Immature natural killer cell (primary cell): ENCODE results near the gene CAPZA1. TPM values are rescaled to one million over a fixed set of nuclear protein-coding genes. Genes with fewer than 3 reads are reported as not detected.

Source experiments
- DNase-seq, 3 donors: peaks; one replicate each; pipeline ENCODE4 v3.0.0; 2022; ENCODE audit warnings: mixed read lengths in 1 of 3
- H3K27ac Mint-ChIP-seq, 6 donors: one replicate each; pipeline ENCODE4 v1.8.0; 2020; ENCODE audit warnings: mixed read lengths in 6 of 6, mild to moderate bottlenecking in 5 of 6, inconsistent platforms in 4 of 6, moderate library complexity in 3 of 6
- H3K27me3 Mint-ChIP-seq, 3 donors: one replicate each; pipeline ENCODE4 v1.8.0; 2020 to 2021; ENCODE audit warnings: low read depth in 3 of 3, mild to moderate bottlenecking in 3 of 3, mixed read lengths in 3 of 3, moderate library complexity in 3 of 3, inconsistent platforms in 1 of 3
- H3K36me3 Mint-ChIP-seq, 3 donors: one replicate each; pipeline ENCODE4 v1.8.0; 2020; ENCODE audit warnings: mixed read lengths in 3 of 3, inconsistent platforms in 2 of 3, mild to moderate bottlenecking in 2 of 3
- H3K4me1 Mint-ChIP-seq, 2 donors: one replicate each; pipeline ENCODE4 v1.8.0; 2020; ENCODE audit warnings: inconsistent platforms in 2 of 2, mild to moderate bottlenecking in 2 of 2, mixed read lengths in 2 of 2, moderate library complexity in 1 of 2
- H3K4me3 Mint-ChIP-seq, 5 donors: one replicate each; pipeline ENCODE4 v1.8.0; 2020; ENCODE audit warnings: mild to moderate bottlenecking in 5 of 5, mixed read lengths in 5 of 5, inconsistent platforms in 3 of 5, moderate library complexity in 3 of 5
- H3K9me3 Mint-ChIP-seq, 6 donors: one replicate each; pipeline ENCODE4 v1.8.0; 2020; ENCODE audit warnings: mild to moderate bottlenecking in 6 of 6, mixed read lengths in 6 of 6, inconsistent platforms in 4 of 6, moderate library complexity in 3 of 6
- polyA plus RNA-seq, 3 donors: library from polyadenylated mRNA; unstranded; fragments of 300-500 nt; fragmentation: Illumina TruSeq; gene quantifications; one replicate each; pipeline ENCODE4 v1.2.3, GENCODE V29; 2021

Gene CAPZA1
- polyA plus RNA-seq, 3 donors from 2014 or later, result 199 to 264 (median 207) TPM

- Mint-ChIP-seq H3K27me3 (no peaks in the 10 kb centered on the region), H3K27ac (no peak overlapping the region), H3K9me3 (no peaks in the 10 kb centered on the region), H3K4me3 (no peak overlapping the region), H3K4me1 (peaks cover 22 to 30% of the 10 kb centered on the region in 2 donors), H3K36me3 (peaks cover 18 to 47% (median 31%) of the 10 kb centered on the region in 3 donors)
- no peak for DNase-seq
These were observed 73.0 kb downstream of the CAPZA1 start for GRCh38 chr1:112692681-112693080.

GRCh38 chr1:112693821-112694220, 74.2 kb downstream of the CAPZA1 start:
- Mint-ChIP-seq H3K36me3 (peaks cover 18 to 43% (median 23%) of the 10 kb centered on the region in 3 donors), H3K27me3 (no peaks in the 10 kb centered on the region), H3K4me1 (peaks cover 26 to 28% of the 10 kb centered on the region in 2 donors), H3K9me3 (no peaks in the 10 kb centered on the region), H3K4me3 (no peak overlapping the region), H3K27ac (no peak overlapping the region)
- DNase-seq, result no peak

- H3K27ac Mint-ChIP-seq, result no peak overlapping the region
- H3K4me1 Mint-ChIP-seq, result peaks cover 30 to 34% of the 10 kb centered on the region in 2 donors
- H3K27me3 Mint-ChIP-seq, result no peaks in the 10 kb centered on the region
- H3K9me3 Mint-ChIP-seq, result no peaks in the 10 kb centered on the region
- H3K4me3 Mint-ChIP-seq, result no peak overlapping the region
- H3K36me3 Mint-ChIP-seq, result peaks cover 18 to 46% (median 22%) of the 10 kb centered on the region in 3 donors
- no peak for DNase-seq
These were observed 74.8 kb downstream of the CAPZA1 start for GRCh38 chr1:112694363-112694929.

GRCh38 chr1:112695276-112695675, 75.6 kb downstream of the CAPZA1 start:
- Mint-ChIP-seq H3K9me3 (no peaks in the 10 kb centered on the region), H3K4me1 (peaks cover 38 to 42% of the 10 kb centered on the region in 2 donors), H3K36me3 (peaks cover 18 to 45% (median 18%) of the 10 kb centered on the region in 3 donors), H3K27me3 (peaks cover 0 to 2% (median 0%) of the 10 kb centered on the region in 3 donors), H3K4me3 (no peak overlapping the region), H3K27ac (peak overlapping the region in 1 of 6 donors; percentile 53)
- DNase-seq, result no peak

- Mint-ChIP-seq H3K27ac (peak overlapping the region; percentile 36 to 82 (median 81)), H3K9me3 (no peaks in the 10 kb centered on the region), H3K4me3 (peak overlapping the region in 4 of 5 donors; percentile 15 to 62 (median 56)), H3K4me1 (peaks cover 53 to 57% of the 10 kb centered on the region in 2 donors), H3K27me3 (peaks cover 0 to 2% (median 2%) of the 10 kb centered on the region in 3 donors), H3K36me3 (peaks cover 12 to 43% (median 12%) of the 10 kb centered on the region in 3 donors)
- peak in 1 of 3 donors; percentile 23 for DNase-seq
These were observed 77.1 kb downstream of the CAPZA1 start for GRCh38 chr1:112696578-112697314.

- Mint-ChIP-seq H3K4me3 (no peak overlapping the region), H3K36me3 (peaks cover 5 to 39% (median 11%) of the 10 kb centered on the region in 3 donors), H3K9me3 (no peaks in the 10 kb centered on the region), H3K27ac (peak overlapping the region in 4 of 6 donors; percentile 36 to 81 (median 68)), H3K4me1 (peaks cover 63 to 68% of the 10 kb centered on the region in 2 donors), H3K27me3 (peaks cover 0 to 2% (median 2%) of the 10 kb centered on the region in 3 donors)
- DNase-seq, result no peak
These were observed 78.2 kb downstream of the CAPZA1 start for GRCh38 chr1:112697781-112698201.

- no peak overlapping the region for H3K4me3 Mint-ChIP-seq
- H3K4me1 Mint-ChIP-seq, result peaks cover 71 to 75% of the 10 kb centered on the region in 2 donors
- DNase-seq, result no peak
- peak overlapping the region in 5 of 6 donors; percentile 67 to 97 (median 91) for H3K27ac Mint-ChIP-seq
- H3K27me3 Mint-ChIP-seq, result peaks cover 0 to 2% (median 2%) of the 10 kb centered on the region in 3 donors
- H3K9me3 Mint-ChIP-seq, result no peaks in the 10 kb centered on the region
- peaks cover 0 to 37% (median 9%) of the 10 kb centered on the region in 3 donors for H3K36me3 Mint-ChIP-seq
These were observed 79.0 kb downstream of the CAPZA1 start for GRCh38 chr1:112698366-112699310.

GRCh38 chr1:112699425-112700144, 80.0 kb downstream of the CAPZA1 start:
- Mint-ChIP-seq H3K36me3 (peaks cover 0 to 36% (median 9%) of the 10 kb centered on the region in 3 donors), H3K4me3 (peak overlapping the region in 4 of 5 donors; percentile 61 to 83 (median 74)), H3K4me1 (peaks cover 80 to 84% of the 10 kb centered on the region in 2 donors), H3K27ac (peak overlapping the region; percentile 91 to 97 (median 96)), H3K9me3 (no peaks in the 10 kb centered on the region), H3K27me3 (peaks cover 0 to 4% (median 2%) of the 10 kb centered on the region in 3 donors)
- no peak for DNase-seq

GRCh38 chr1:112700290-112701226, 80.9 kb downstream of the CAPZA1 start:
- peaks cover 0 to 7% (median 5%) of the 10 kb centered on the region in 3 donors for H3K27me3 Mint-ChIP-seq
- H3K4me1 Mint-ChIP-seq, result peaks cover 90% of the 10 kb centered on the region in 2 donors
- peak overlapping the region; percentile 61 to 83 (median 81) for H3K4me3 Mint-ChIP-seq
- no peaks in the 10 kb centered on the region for H3K9me3 Mint-ChIP-seq
- peak; percentile 71 to 77 (median 73) for DNase-seq
- H3K36me3 Mint-ChIP-seq, result peaks cover 0 to 30% (median 9%) of the 10 kb centered on the region in 3 donors
- H3K27ac Mint-ChIP-seq, result peak overlapping the region; percentile 91 to 97 (median 96)

- peak overlapping the region; percentile 91 to 97 (median 96) for H3K27ac Mint-ChIP-seq
- peaks cover 2 to 14% (median 11%) of the 10 kb centered on the region in 3 donors for H3K27me3 Mint-ChIP-seq
- H3K4me1 Mint-ChIP-seq, result peaks cover 92 to 94% of the 10 kb centered on the region in 2 donors
- no peak for DNase-seq
- H3K9me3 Mint-ChIP-seq, result no peaks in the 10 kb centered on the region
- peak overlapping the region; percentile 61 to 83 (median 81) for H3K4me3 Mint-ChIP-seq
- H3K36me3 Mint-ChIP-seq, result peaks cover 0 to 30% (median 9%) of the 10 kb centered on the region in 3 donors
These were observed 81.8 kb downstream of the CAPZA1 start for GRCh38 chr1:112701227-112702066.

GRCh38 chr1:112702067-112702395, 82.4 kb downstream of the CAPZA1 start:
- no peaks in the 10 kb centered on the region for H3K9me3 Mint-ChIP-seq
- H3K27ac Mint-ChIP-seq, result peak overlapping the region; percentile 85 to 97 (median 94)
- DNase-seq, result no peak
- H3K4me3 Mint-ChIP-seq, result peak overlapping the region; percentile 25 to 83 (median 61)
- H3K36me3 Mint-ChIP-seq, result peaks cover 0 to 26% (median 9%) of the 10 kb centered on the region in 3 donors
- peaks cover 2 to 14% (median 12%) of the 10 kb centered on the region in 3 donors for H3K27me3 Mint-ChIP-seq
- H3K4me1 Mint-ChIP-seq, result peaks cover 86 to 90% of the 10 kb centered on the region in 2 donors
